Tibial nerve (tissue), 4 donors: Measurements from ENCODE around the gene FCN3. TPM values are rescaled to one million over a fixed set of nuclear protein-coding genes. Genes with fewer than 3 reads are reported as not detected.

Source experiments
- DNase-seq, 2 donors: peaks; one replicate each; pipeline ENCODE4 v3.0.0-alpha.2; 2019; ENCODE audit warnings: low spot score in 2 of 2
- H3K27ac ChIP-seq, 4 donors: fragments of 200-600 bp; sonication (generic) in 3 of 4; one replicate each; pipeline ENCODE4 v1.5.1; 2017 to 2019; ENCODE audit warnings: mild to moderate bottlenecking in 1 of 4
- H3K27me3 ChIP-seq, 2 donors: fragments of 200-600 bp; sonication (generic) in 1 of 2; one replicate each; pipeline versions ENCODE4 v1.5.1 to v1.6.0; 2017 to 2019
- H3K36me3 ChIP-seq, 3 donors: fragments of 200-600 bp; sonication (generic); one replicate each; pipeline ENCODE4 v1.5.1; 2018 to 2019
- H3K4me1 ChIP-seq, 4 donors: fragments of 200-600 bp; sonication (generic) in 3 of 4; one replicate each; pipeline ENCODE4 v1.5.1; 2017 to 2019
- H3K4me3 ChIP-seq, 4 donors: fragments of 200-600 bp; sonication (generic) in 3 of 4; one replicate each; pipeline ENCODE4 v1.5.1; 2017 to 2019; ENCODE audit warnings: mild to moderate bottlenecking in 1 of 4, moderate library complexity in 1 of 4
- H3K9me3 ChIP-seq, 4 donors: fragments of 200-600 bp; sonication (generic) in 3 of 4; one replicate each; pipeline ENCODE4 v1.5.1; 2017 to 2019
- EP300 ChIP-seq, 2 donors: sonication (generic); formaldehyde crosslinking; IDR thresholded peaks; one replicate each; pipeline ENCODE4 v1.6.1; 2017; ENCODE audit warnings: antibody characterized with exemption in 2 of 2, mild to moderate bottlenecking in 1 of 2
- POLR2A ChIP-seq, 2 donors: fragments of 450-650 bp; IDR thresholded peaks; one replicate each; pipeline ENCODE4 v1.6.1; 2017; ENCODE audit warnings: antibody characterized with exemption in 2 of 2, mild to moderate bottlenecking in 2 of 2, moderate library complexity in 2 of 2
- WGBS, 2 donors: methylation state at CpG; one replicate each; pipeline ENCODE4 v1.1.5; 2018; 5-methylcytosine and 5-hydroxymethylcytosine counted together
- total RNA-seq, 4 donors: library from RNA; depleted of rRNA; stranded (reverse); fragments of >200 nt; gene quantifications; one replicate each; pipeline ENCODE4 v1.1.0, GENCODE V29; 2016
- TF ChIP-seq, protein P1 (sequence below), 5 experiments: fragments of 200-600 bp in 3 of 5; fragments of 450-650 bp in 2 of 5; sonication (generic) in 3 of 5; IDR thresholded peaks; one replicate each; pipeline ENCODE4 v1.5.1; 2016 to 2019; ENCODE audit warnings: antibody characterized with exemption in 5 of 5, mild to moderate bottlenecking in 3 of 5, moderate library complexity in 2 of 5

FCN3 gene
- total RNA-seq, 4 donors from 2014 or later, result 2.5 to 8.7 (median 3.7) TPM; not detected in 1

DNA sequence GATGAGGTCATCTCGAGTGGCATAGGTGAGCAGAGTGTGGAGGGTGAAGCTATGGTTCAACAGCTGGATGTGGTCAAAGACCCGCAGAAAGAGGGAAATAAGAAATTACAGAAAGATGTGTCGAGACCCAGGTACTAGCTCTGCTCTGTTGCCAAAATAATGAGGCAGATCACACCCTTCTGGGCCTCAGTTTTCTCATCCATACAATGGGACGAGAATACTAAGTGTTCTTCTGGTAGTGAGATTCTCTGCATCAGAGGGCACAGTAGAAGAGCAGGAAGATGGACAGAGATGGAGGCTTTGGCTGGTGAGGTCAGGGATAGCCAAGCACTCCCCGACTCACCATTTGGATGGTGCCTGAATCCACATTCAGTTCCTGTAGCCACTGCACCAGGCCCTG, 18.9 kb downstream of the FCN3 start:
- H3K4me1 ChIP-seq, result peaks cover 0 to 36% (median 16%) of the 10 kb centered on the region in 4 donors
- no peak for DNase-seq
- H3K36me3 ChIP-seq, result peaks cover 3 to 77% (median 7%) of the 10 kb centered on the region in 3 donors
- H3K9me3 ChIP-seq, result no peaks in the 10 kb centered on the region
- 89 to 92% methylated on average over 5 of the region's 5 CpGs for WGBS, 2 donors
- H3K27ac ChIP-seq, result no peak overlapping the region
- TF ChIP-seq, protein P1, sequence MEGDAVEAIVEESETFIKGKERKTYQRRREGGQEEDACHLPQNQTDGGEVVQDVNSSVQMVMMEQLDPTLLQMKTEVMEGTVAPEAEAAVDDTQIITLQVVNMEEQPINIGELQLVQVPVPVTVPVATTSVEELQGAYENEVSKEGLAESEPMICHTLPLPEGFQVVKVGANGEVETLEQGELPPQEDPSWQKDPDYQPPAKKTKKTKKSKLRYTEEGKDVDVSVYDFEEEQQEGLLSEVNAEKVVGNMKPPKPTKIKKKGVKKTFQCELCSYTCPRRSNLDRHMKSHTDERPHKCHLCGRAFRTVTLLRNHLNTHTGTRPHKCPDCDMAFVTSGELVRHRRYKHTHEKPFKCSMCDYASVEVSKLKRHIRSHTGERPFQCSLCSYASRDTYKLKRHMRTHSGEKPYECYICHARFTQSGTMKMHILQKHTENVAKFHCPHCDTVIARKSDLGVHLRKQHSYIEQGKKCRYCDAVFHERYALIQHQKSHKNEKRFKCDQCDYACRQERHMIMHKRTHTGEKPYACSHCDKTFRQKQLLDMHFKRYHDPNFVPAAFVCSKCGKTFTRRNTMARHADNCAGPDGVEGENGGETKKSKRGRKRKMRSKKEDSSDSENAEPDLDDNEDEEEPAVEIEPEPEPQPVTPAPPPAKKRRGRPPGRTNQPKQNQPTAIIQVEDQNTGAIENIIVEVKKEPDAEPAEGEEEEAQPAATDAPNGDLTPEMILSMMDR (IDR thresholded peaks at IDR 0.05), result no peak
- TF ChIP-seq EP300 (IDR thresholded peaks at IDR 0.05) (no peak), POLR2A (IDR thresholded peaks at IDR 0.05) (no peak)
- peaks cover 0 to under 1% of the 10 kb centered on the region in 2 donors for H3K27me3 ChIP-seq
- no peak overlapping the region for H3K4me3 ChIP-seq

DNA sequence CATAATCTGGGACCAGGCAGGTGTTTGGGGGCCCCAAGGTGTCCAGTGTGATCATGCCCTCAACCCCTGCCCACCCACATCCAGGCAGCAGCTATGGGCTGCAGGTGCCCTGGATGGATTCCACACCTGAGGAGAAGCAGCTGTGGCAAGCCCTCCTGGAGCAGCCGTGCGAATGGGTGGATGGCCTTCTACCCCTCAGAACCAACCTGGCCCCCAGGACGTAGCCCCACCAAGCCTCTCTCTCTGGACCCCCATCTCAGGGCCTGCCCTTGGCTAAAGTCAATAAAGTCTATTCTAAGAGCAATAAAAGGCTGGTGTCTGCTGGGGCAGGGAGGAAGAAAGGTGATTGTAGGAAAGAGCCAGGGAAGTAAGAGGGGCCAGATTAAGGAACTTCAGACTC, 21.0 kb downstream of the FCN3 start:
- peaks cover 3 to 58% (median 7%) of the 10 kb centered on the region in 3 donors for H3K36me3 ChIP-seq
- no peak overlapping the region for H3K27ac ChIP-seq
- 87 to 96% methylated on average over 3 of the region's 3 CpGs for WGBS, 2 donors
- H3K4me3 ChIP-seq, result no peak overlapping the region
- DNase-seq, result no peak
- TF ChIP-seq POLR2A (IDR thresholded peaks at IDR 0.05), result no peak
- TF ChIP-seq, protein P1 (IDR thresholded peaks at IDR 0.05), result no peak
- TF ChIP-seq EP300 (IDR thresholded peaks at IDR 0.05), result no peak
- peaks cover 0 to 19% of the 10 kb centered on the region in 2 donors for H3K27me3 ChIP-seq
- H3K9me3 ChIP-seq, result no peaks in the 10 kb centered on the region
- peaks cover 0 to 46% (median 31%) of the 10 kb centered on the region in 4 donors for H3K4me1 ChIP-seq

DNA sequence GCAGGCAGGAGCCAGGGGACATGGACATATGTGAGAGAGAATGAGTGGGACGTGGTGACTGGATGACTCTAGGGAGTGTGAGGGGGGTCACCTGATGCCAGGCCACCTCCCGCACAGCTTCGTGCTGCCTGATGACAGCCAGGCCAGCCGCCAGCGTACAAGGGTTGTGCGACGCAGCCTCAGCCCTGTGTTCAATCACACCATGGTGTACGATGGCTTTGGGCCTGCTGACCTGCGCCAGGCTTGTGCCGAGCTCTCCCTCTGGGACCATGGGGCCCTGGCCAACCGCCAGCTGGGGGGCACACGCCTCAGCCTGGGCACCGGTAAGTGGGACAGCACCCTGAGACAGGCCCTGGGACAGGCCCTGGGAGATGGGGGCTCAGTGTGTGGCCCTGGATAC, 21.5 kb downstream of the FCN3 start:
- WGBS, 2 donors, result 83 to 84% methylated on average over 9 to 13 of the region's 13 CpGs
- H3K36me3 ChIP-seq, result peaks cover 3 to 53% (median 7%) of the 10 kb centered on the region in 3 donors
- peaks cover 0 to 45% (median 31%) of the 10 kb centered on the region in 4 donors for H3K4me1 ChIP-seq
- no peak for TF ChIP-seq EP300 (IDR thresholded peaks at IDR 0.05)
- H3K27ac ChIP-seq, result no peak overlapping the region
- H3K4me3 ChIP-seq, result no peak overlapping the region
- H3K9me3 ChIP-seq, result no peaks in the 10 kb centered on the region
- no peak for DNase-seq
- H3K27me3 ChIP-seq, result peaks cover 0 to 19% of the 10 kb centered on the region in 2 donors

DNA sequence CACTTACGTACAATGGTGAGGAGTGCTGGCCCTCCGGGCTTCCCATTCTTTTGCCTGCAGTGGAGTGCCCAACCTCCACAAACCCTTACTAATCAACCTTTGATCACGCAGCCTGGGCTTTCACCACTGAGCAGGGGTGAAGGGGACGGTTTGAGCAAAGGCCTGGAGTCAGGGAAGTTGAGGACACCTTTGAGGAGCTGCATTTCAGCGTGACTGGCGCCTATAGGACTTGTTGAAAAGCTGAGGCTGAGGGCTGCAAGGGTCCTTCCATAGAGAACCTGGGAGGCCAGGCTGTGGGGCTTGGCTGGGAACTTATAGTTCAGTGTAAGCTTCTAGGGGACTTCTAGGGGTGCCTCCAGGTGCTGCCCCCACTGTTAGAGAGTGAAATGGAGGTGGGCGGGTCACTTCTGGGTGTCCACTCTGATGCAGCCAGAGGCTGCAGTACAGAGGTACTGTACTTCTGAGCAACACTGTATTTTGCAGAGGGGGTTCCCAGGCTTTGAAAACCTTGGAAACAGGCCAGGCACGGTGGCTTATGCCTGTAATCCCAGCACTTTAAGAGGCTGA, 23.0 kb downstream of the FCN3 start:
- 42 to 68% methylated on average over 5 to 7 of the region's 8 CpGs for WGBS, 2 donors
- TF ChIP-seq POLR2A (IDR thresholded peaks at IDR 0.05), result no peak
- TF ChIP-seq, protein P1 (IDR thresholded peaks at IDR 0.05), result no peak
- no peak for TF ChIP-seq EP300 (IDR thresholded peaks at IDR 0.05)
- DNase-seq, result no peak
- Histone ChIP-seq H3K27me3 (peaks cover 0 to 19% of the 10 kb centered on the region in 2 donors), H3K27ac (peak overlapping the region in 3 of 4 donors; percentile 26 to 69 (median 64)), H3K4me1 (peaks cover 0 to 30% (median 25%) of the 10 kb centered on the region in 4 donors), H3K36me3 (peaks cover 3 to 39% (median 4%) of the 10 kb centered on the region in 3 donors), H3K9me3 (no peaks in the 10 kb centered on the region), H3K4me3 (peak overlapping the region in 2 of 4 donors; percentile 44 to 54)

DNA sequence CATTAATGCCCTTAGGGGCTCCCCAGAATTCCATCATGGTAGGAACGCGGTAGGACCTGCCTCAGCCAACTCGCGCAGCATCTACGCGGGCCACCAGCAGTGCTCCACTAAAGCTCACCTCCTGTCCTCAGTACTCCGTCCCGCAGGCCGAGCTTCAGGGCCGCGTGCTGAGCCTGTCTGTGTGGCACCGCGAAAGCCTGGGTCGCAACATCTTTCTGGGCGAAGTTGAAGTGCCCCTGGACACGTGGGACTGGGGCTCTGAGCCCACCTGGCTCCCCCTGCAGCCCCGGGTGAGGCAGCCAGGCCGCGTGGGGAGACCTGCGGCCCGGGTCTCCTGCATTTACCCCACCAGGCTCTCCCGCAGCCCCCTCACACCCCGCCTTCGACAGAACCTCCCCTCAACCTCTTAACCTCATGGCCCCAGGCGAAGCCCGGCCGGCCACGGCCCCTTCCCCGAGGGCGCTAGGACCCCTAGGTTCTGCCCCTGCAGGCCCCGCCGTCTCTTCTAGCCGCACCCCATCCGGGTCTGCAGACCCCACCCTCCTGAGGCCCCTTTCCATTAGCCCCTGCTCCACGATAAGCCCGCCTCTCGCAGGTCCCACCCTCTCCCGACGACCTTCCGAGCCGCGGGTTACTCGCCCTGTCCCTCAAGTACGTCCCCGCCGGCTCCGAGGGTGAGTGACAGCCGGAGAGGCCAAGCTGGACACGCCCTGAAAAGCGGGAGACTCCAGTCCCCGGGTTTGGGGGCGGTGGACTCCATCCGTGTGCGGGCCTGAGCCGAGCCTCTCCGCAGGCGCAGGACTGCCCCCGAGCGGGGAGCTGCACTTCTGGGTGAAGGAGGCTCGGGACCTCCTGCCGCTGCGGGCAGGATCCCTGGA, 23.7 kb downstream of the FCN3 start:
- Histone ChIP-seq H3K27me3 (peaks cover 0 to 19% of the 10 kb centered on the region in 2 donors), H3K36me3 (peaks cover 0 to 32% (median 0%) of the 10 kb centered on the region in 3 donors), H3K27ac (peak overlapping the region in 3 of 4 donors; percentile 26 to 69 (median 64)), H3K4me3 (peak overlapping the region in 3 of 4 donors; percentile 26 to 54 (median 44)), H3K9me3 (no peaks in the 10 kb centered on the region), H3K4me1 (peaks cover 0 to 29% (median 24%) of the 10 kb centered on the region in 4 donors)
- TF ChIP-seq POLR2A (IDR thresholded peaks at IDR 0.05) (no peak), EP300 (IDR thresholded peaks at IDR 0.05) (peak in 1 of 2 donors; percentile 15)
- TF ChIP-seq, protein P1 (IDR thresholded peaks at IDR 0.05), result peak in 1 of 5 experiments; percentile 2
- DNase-seq, result no peak
- WGBS, 2 donors, result 29 to 35% methylated on average over 39 to 51 of the region's 62 CpGs
